GM12878 (cell line): Measurements from ENCODE around the gene ITSN2. TPM values are rescaled to one million over a fixed set of nuclear protein-coding genes. Genes with fewer than 3 reads are reported as not detected.

Experiments used
- ATAC-seq: fragments of 200-7000 bp; cut with Tn5 transposase; 3 replicates; pipeline ENCODE4 v1.9.1; 2020; ENCODE audit warnings: mild to moderate bottlenecking, moderate library complexity
- BruUV-seq: library from RNA; stranded (reverse); fragments of 400-500 nt; replicated peaks from 2 replicates; lab custom pipeline; 2021; lab: Mats Ljungman, UMichigan
- CTCF ChIA-PET: fragments of 300-600 bp; sonication (Branson Sonifier 250); formaldehyde crosslinking; extraction: SDS; loops from one replicate; lab custom pipeline; 2021; ENCODE audit warnings: inconsistent platforms; lab: Yijun Ruan, JAX
- POLR2A ChIA-PET: fragments of 350-600 bp; formaldehyde crosslinking; extraction: SDS; loops from one replicate; lab custom pipeline; 2021; ENCODE audit warnings: inconsistent platforms; lab: Charles Lee
- RAD21 ChIA-PET: fragments of 300-600 bp; sonication (Branson Sonifier 250); formaldehyde crosslinking; loops from one replicate; lab custom pipeline; 2023; ENCODE audit warnings: antibody characterized with exemption; ENCODE audit not compliant: unreplicated experiment; lab: Charles Lee
- SMC1A ChIA-PET: fragments of 300-600 bp; sonication (Branson Sonifier 250); formaldehyde crosslinking; loops from one replicate; lab custom pipeline; 2023; ENCODE audit not compliant: unreplicated experiment, uncharacterized antibody; lab: Charles Lee
- DNase-seq: peaks from one replicate; pipeline ENCODE4 v3.0.0-alpha.2; 2011; ENCODE audit warnings: low read depth, low spot score
- FAIRE-seq: peaks from 3 replicates; lab custom pipeline; 2011; peaks lifted over from hg19 to GRCh38; lab: Jason Lieb, UNC
- H2AFZ ChIP-seq: 2 replicates; pipeline ENCODE4 v1.6.0; 2011; ENCODE audit warnings: low read depth, low read length, control low read depth; ENCODE audit not compliant: control insufficient read depth
- H3K27ac ChIP-seq: 2 replicates; pipeline ENCODE4 v1.5.1; 2011; ENCODE audit warnings: control low read depth; ENCODE audit not compliant: control insufficient read depth, insufficient read depth
- H3K27me3 ChIP-seq, 2 experiments: replicated peaks in 1 of 2; 2 replicates each; pipeline versions ENCODE4 v1.6.0 to v1.6.1; 2011; ENCODE audit warnings: low read length in 1 of 2; ENCODE audit not compliant: control insufficient read depth in 2 of 2, insufficient read depth in 2 of 2
- H3K36me3 ChIP-seq, 2 experiments: 2 replicates each; pipeline ENCODE4 v1.5.1; 2011; ENCODE audit warnings: low read length in 1 of 2; ENCODE audit not compliant: control insufficient read depth in 2 of 2, insufficient read depth in 2 of 2
- H3K4me1 ChIP-seq: 2 replicates; pipeline ENCODE4 v1.6.1; 2011; ENCODE audit warnings: mild to moderate bottlenecking, low read length, moderate library complexity, mixed read lengths; ENCODE audit not compliant: control insufficient read depth, insufficient read depth
- H3K4me2 ChIP-seq: 2 replicates; pipeline ENCODE4 v1.6.0; 2011; ENCODE audit warnings: control low read depth; ENCODE audit not compliant: control insufficient read depth, insufficient read depth
- H3K4me3 ChIP-seq: fragments of 200-600 bp; sonication (generic); 2 replicates; pipeline ENCODE4 v1.5.1; 2016
- H3K79me2 ChIP-seq: 2 replicates; pipeline ENCODE4 v1.6.0; 2011; ENCODE audit warnings: low read length; ENCODE audit not compliant: control insufficient read depth, insufficient read depth
- H3K9ac ChIP-seq: 2 replicates; pipeline ENCODE4 v1.8.0; 2011; ENCODE audit warnings: low read length, control low read depth, mixed read lengths; ENCODE audit not compliant: control insufficient read depth, insufficient read depth
- H3K9me3 ChIP-seq: replicated peaks from 3 replicates; pipeline ENCODE4 v1.5.1; 2011; ENCODE audit warnings: mild to moderate bottlenecking, low read length; ENCODE audit not compliant: control insufficient read depth, insufficient read depth
- H4K20me1 ChIP-seq: 2 replicates; pipeline ENCODE4 v1.6.0; 2011; ENCODE audit not compliant: control insufficient read depth, insufficient read depth
- EP300 ChIP-seq, 2 experiments: fragments of 150-350 bp in 1 of 2; IDR thresholded peaks; 2 replicates each; pipeline ENCODE4 v1.6.1; 2011 to 2012; ENCODE audit warnings: low read depth in 2 of 2, low read length in 2 of 2, borderline replicate concordance in 1 of 2, improper control_type of control experiment in 1 of 2, inconsistent platforms in 1 of 2; ENCODE audit not compliant: control insufficient read depth in 1 of 2
- JUNB ChIP-seq: IDR thresholded peaks from 2 replicates; pipeline ENCODE4 v1.6.1; 2016; ENCODE audit warnings: antibody characterized with exemption, mild to moderate bottlenecking
- MEF2A ChIP-seq: IDR thresholded peaks from 2 replicates; pipeline ENCODE4 v1.6.1; 2011; ENCODE audit warnings: low read depth, mild to moderate bottlenecking, low read length, moderate library complexity; ENCODE audit not compliant: insufficient read depth
- NR2C1 ChIP-seq: fragments of 450-650 bp; IDR thresholded peaks from 2 replicates; pipeline ENCODE4 v1.6.1; 2017; ENCODE audit warnings: antibody characterized with exemption, mild to moderate bottlenecking, moderate library complexity
- RB1 ChIP-seq: fragments of 450-650 bp; formaldehyde crosslinking; IDR thresholded peaks from 2 replicates; pipeline ENCODE4 v1.6.1; 2017; ENCODE audit warnings: mild to moderate bottlenecking, borderline replicate concordance
- RELA ChIP-seq: fragments of 450-650 bp; IDR thresholded peaks from 2 replicates; pipeline ENCODE4 v1.8.0; 2014; ENCODE audit warnings: borderline replicate concordance; ENCODE audit not compliant: partially characterized antibody
- SKIL ChIP-seq: fragments of 450-650 bp; IDR thresholded peaks from 2 replicates; pipeline ENCODE4 v1.6.1; 2017; ENCODE audit warnings: mild to moderate bottlenecking, low read depth, inconsistent platforms; ENCODE audit not compliant: poor library complexity, severe bottlenecking
- STAT3 ChIP-seq: IDR thresholded peaks from 2 replicates; pipeline ENCODE4 v1.6.1; 2011; ENCODE audit warnings: low read depth, low read length, improper control_type of control experiment
- ZBTB33 ChIP-seq: fragments of 450-650 bp; IDR thresholded peaks from 2 replicates; pipeline ENCODE4 v1.6.1; 2017; ENCODE audit warnings: mild to moderate bottlenecking
- ZNF24 ChIP-seq: fragments of 450-650 bp; IDR thresholded peaks from 2 replicates; pipeline ENCODE4 v1.6.1; 2017; ENCODE audit warnings: antibody characterized with exemption, mild to moderate bottlenecking
- in situ Hi-C: fragments of 300-500 bp; cut with MboI; formaldehyde crosslinking; loops from 9 replicates; pipeline ENCODE4 v1.14.3; 2018; ENCODE audit warnings: mixed read lengths
- intact Hi-C: fragments of 100-400 bp; cut with micrococcal nuclease; formaldehyde crosslinking; loops from one replicate; pipeline ENCODE4 v1.14.2; 2022; ENCODE audit not compliant: unreplicated experiment
- polyA plus RNA-seq, 11 experiments: library from polyadenylated mRNA; depleted of rRNA in 4 of 11; unstranded in 6 of 11; stranded (reverse) in 5 of 11; fragments of >200 nt; fragmentation: Nextera tagmentation in 4 of 11; fragmentation: Illumina TruSeq in 1 of 11; extraction: Ambion mirVana in 4 of 11; extraction: Trizol in 1 of 11; gene quantifications; 1 replicate in 1 of 11; 2 replicates in 10 of 11; pipeline versions ENCODE4 v1.2.1 to v1.2.3, GENCODE V29; 2011 to 2016; ENCODE audit warnings: inconsistent platforms in 2 of 11, missing spikeins in 2 of 11, low read depth in 1 of 11
- total RNA-seq, 4 experiments: library from RNA; depleted of rRNA in 3 of 4; stranded (reverse); fragments of >200 nt in 3 of 4; fragmentation: Illumina TruSeq in 1 of 4; extraction: Trizol in 1 of 4; gene quantifications; 2 replicates each; pipeline versions ENCODE4 v1.2.1 to v1.2.3, GENCODE V29; 2013 to 2021

ITSN2 gene
- total and polyA plus RNA-seq, 10 of the 15 experiments (the other 5 are each of a cell fraction or from before 2014, with no cell fraction given), result 20.5 to 80.0 (median 54.7) TPM

GRCh38 chr2:24160761-24161160, 199.6 kb downstream of the ITSN2 start:
- intact Hi-C loops, result no loop called here
- CTCF ChIA-PET, result interaction anchor here (0.6 to 3.7 kb wide), 3 partner anchors 10 to 16 kb away, joined by 3 to 15 read pairs (median 5); no protein-coding TSS in a partner anchor
- DNase-seq (no peak), ATAC-seq (no peak), FAIRE-seq (no peak)
- in situ Hi-C loops, result no loop called here
- POLR2A ChIA-PET, result no interaction called here
- Histone ChIP-seq H3K9ac (no peak overlapping the region), H3K4me3 (no peak overlapping the region), H3K27ac (no peak overlapping the region), H3K27me3 (no peaks in the 10 kb centered on the region), H3K4me2 (no peak overlapping the region), H3K79me2 (no peaks in the 10 kb centered on the region), H4K20me1 (no peaks in the 10 kb centered on the region), H2AFZ (no peak overlapping the region), H3K36me3 (no peaks in the 10 kb centered on the region), H3K9me3 (no peaks in the 10 kb centered on the region), H3K4me1 (0 out of 2 replicates have a peak, but pooled peaks cover 4% of the 10 kb centered on the region)
- RAD21 ChIA-PET, result interaction anchor here (0.6 kb wide), 1 partner anchor 170 kb away, joined by 3 read pairs; no protein-coding TSS in a partner anchor
- SMC1A ChIA-PET, result interaction anchor here (0.7 to 1.9 kb wide), 3 partner anchors 37 to 76 kb away, joined by 4 to 7 read pairs (median 4); partner anchors contain the start of genes FAM228B and TP53I3
- no TSS peak for BruUV-seq
- TF ChIP-seq ZBTB33, result no peak
- no peak for TF ChIP-seq JUNB
- no peak for TF ChIP-seq STAT3
- TF ChIP-seq ZNF24, result no peak
- TF ChIP-seq NR2C1, result no peak
- no peak for TF ChIP-seq RELA
- TF ChIP-seq RB1, result no peak
- no peak for TF ChIP-seq SKIL
- TF ChIP-seq EP300 (IDR thresholded peaks at IDR 0.05; ENCODE audit: borderline replicate concordance in 1 of 2, control insufficient read depth in 1 of 2, low read depth in 2 of 2, low read length in 2 of 2), result no peak
- no peak for TF ChIP-seq MEF2A
